22Rv1 (cell line): ENCODE measurements around the gene KAT5.
A peak's percentile ranks its signal among the peaks of the same experiment; 100 is the strongest.

Experiments
- ZFX ChIP-seq: fragments of 450-650 bp; IDR thresholded peaks from 2 replicates; pipeline ENCODE4 v1.6.1; 2017; ENCODE audit warnings: antibody characterized with exemption, borderline replicate concordance
- TF ChIP-seq, protein P1 (sequence below): fragments of 450-650 bp; IDR thresholded peaks from 2 replicates; pipeline ENCODE4 v1.5.1; 2017; ENCODE audit warnings: mild to moderate bottlenecking

DNA sequence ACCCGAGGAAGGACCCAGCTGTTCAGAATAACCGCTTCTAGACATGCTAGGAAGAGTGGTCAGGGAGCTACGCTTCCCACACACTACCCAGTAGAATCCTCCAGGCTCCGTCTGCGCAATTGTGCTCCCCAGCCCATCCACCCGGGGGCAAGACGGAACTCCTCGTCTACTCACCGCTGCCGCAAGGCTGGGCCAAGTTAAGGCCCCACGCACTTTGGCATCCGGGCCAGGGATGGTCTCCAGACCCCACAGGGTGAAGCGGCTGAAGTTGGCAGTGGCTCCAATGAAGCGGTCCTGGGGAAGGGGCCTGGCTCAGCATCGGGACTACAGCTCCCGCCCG, 7.8 kb downstream of the KAT5 start:
- TF ChIP-seq, protein P1, sequence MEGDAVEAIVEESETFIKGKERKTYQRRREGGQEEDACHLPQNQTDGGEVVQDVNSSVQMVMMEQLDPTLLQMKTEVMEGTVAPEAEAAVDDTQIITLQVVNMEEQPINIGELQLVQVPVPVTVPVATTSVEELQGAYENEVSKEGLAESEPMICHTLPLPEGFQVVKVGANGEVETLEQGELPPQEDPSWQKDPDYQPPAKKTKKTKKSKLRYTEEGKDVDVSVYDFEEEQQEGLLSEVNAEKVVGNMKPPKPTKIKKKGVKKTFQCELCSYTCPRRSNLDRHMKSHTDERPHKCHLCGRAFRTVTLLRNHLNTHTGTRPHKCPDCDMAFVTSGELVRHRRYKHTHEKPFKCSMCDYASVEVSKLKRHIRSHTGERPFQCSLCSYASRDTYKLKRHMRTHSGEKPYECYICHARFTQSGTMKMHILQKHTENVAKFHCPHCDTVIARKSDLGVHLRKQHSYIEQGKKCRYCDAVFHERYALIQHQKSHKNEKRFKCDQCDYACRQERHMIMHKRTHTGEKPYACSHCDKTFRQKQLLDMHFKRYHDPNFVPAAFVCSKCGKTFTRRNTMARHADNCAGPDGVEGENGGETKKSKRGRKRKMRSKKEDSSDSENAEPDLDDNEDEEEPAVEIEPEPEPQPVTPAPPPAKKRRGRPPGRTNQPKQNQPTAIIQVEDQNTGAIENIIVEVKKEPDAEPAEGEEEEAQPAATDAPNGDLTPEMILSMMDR, result 0 out of 2 replicates have a peak, but pooled peaks have one; percentile 4
- no peak for TF ChIP-seq ZFX
